NCI-H1105 (cell line): ENCODE results near the gene CTNND2.
A peak's percentile ranks its signal among the peaks of the same experiment; 100 is the strongest.

ENCODE experiments used
- DNase-seq: peaks from one replicate; lab custom pipeline; 2025; lab: John Stamatoyannopoulos, UW

Gene CTNND2, protein sequence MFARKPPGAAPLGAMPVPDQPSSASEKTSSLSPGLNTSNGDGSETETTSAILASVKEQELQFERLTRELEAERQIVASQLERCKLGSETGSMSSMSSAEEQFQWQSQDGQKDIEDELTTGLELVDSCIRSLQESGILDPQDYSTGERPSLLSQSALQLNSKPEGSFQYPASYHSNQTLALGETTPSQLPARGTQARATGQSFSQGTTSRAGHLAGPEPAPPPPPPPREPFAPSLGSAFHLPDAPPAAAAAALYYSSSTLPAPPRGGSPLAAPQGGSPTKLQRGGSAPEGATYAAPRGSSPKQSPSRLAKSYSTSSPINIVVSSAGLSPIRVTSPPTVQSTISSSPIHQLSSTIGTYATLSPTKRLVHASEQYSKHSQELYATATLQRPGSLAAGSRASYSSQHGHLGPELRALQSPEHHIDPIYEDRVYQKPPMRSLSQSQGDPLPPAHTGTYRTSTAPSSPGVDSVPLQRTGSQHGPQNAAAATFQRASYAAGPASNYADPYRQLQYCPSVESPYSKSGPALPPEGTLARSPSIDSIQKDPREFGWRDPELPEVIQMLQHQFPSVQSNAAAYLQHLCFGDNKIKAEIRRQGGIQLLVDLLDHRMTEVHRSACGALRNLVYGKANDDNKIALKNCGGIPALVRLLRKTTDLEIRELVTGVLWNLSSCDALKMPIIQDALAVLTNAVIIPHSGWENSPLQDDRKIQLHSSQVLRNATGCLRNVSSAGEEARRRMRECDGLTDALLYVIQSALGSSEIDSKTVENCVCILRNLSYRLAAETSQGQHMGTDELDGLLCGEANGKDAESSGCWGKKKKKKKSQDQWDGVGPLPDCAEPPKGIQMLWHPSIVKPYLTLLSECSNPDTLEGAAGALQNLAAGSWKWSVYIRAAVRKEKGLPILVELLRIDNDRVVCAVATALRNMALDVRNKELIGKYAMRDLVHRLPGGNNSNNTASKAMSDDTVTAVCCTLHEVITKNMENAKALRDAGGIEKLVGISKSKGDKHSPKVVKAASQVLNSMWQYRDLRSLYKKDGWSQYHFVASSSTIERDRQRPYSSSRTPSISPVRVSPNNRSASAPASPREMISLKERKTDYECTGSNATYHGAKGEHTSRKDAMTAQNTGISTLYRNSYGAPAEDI (N-terminal part only)

GRCh38 chr5:11904265-11904906 is at the start of gene CTNND2:
TSS of gene CTNND2 (minus strand) at chr5:11904446. CDS start at chr5:11903853, 593 bp downstream.
- peak; percentile 62 for DNase-seq

- DNase-seq, result no peak
These were observed 42.1 kb upstream of the CTNND2 start for GRCh38 chr5:11946317-11946716.

DNA sequence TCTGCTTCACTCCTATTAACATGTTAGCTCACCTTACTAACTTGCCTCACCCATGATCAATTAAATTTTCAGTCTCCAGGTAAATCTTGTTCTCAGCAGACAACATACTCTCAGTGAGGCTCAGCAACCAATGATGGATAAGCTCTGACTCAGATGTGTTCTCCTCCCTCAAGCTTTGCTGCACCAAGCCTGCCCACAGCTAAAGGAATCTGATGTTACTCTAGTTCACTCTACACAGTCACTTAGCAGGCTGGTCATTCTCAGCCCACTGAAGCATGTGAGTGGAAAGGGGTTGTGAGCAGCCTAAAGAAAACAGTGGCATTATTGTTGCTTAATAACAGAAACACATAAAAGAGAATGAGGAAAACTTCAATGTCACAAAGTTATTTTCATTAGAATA is 37.3 kb upstream of the CTNND2 start:
- DNase-seq, result no peak

DNA sequence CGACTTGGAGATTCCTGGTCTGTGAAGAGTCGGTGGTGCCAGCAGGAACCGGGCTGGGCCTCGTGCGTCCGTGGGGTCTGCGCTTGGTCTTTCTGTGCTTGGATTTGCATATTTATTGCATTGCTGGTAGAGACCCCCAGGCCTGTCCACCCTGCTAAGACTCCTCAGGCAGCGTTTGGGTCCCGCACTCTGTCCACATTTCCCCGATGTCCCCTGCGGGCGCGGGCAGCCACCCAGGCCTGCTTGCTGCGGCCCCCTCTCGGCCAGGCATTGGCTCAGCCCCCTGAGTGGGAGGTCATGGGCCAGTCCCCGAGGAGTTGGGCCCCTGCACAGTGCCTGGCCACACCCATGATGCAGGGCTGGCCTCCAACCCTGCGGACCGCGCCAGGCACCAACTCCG is 27.4 kb upstream of the CTNND2 start:
- no peak for DNase-seq

- no peak for DNase-seq
These were observed 24.7 kb upstream of the CTNND2 start for GRCh38 chr5:11928909-11929308.

- no peak for DNase-seq
These were observed 21.5 kb upstream of the CTNND2 start for GRCh38 chr5:11925701-11926100.

DNA sequence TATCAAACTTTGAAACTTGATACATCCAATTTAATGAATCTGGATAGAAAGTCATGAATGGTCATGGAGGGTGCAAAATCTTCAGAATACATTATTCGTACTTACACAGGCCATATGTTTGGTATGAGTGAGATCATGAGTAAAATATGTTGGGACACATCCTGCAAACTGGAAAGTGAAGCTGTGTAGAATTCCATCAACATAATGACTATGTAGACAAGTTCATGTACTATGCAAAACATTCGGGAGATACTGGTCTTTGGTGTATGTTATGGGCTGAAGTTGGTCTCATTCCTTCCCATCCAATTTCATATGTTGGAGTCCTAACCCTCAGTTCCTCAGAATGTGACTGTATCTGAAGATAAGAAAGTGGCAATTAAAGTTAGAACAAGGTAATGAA is 18.1 kb upstream of the CTNND2 start:
- no peak for DNase-seq

GRCh38 chr5:11918463-11919045 is 14.3 kb upstream of the CTNND2 start:
- no peak for DNase-seq

GRCh38 chr5:11909471-11909870 is 5.2 kb upstream of the CTNND2 start:
- DNase-seq, result no peak

- no peak for DNase-seq
These were observed 2.3 kb upstream of the CTNND2 start for GRCh38 chr5:11906497-11906896.

DNA sequence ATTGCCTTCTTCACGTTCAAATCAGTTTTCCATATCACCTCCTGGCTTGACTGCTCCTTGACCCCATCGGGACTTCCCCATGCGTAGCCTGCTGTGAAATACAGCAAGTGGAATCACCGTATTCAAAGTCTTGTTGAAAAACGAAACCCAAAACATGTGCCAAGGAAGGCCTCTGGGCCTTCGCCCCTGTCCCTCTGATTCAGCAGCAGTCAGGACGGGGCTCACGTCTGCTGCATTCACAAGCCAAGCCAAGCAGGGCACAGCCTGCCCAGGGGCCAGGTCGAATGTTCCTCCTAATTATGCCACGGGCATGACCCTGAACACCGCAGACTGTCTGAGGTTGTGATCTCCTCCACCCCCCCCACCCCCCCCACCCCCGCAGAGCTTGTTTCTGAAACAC is 960 bp upstream of the CTNND2 start:
- DNase-seq, result no peak

- DNase-seq, result peak; percentile 59
These were observed 507 bp downstream of the CTNND2 start for GRCh38 chr5:11903614-11904264.

GRCh38 chr5:11903121-11903613 is 1.1 kb downstream of the CTNND2 start:
- DNase-seq, result no peak

DNA sequence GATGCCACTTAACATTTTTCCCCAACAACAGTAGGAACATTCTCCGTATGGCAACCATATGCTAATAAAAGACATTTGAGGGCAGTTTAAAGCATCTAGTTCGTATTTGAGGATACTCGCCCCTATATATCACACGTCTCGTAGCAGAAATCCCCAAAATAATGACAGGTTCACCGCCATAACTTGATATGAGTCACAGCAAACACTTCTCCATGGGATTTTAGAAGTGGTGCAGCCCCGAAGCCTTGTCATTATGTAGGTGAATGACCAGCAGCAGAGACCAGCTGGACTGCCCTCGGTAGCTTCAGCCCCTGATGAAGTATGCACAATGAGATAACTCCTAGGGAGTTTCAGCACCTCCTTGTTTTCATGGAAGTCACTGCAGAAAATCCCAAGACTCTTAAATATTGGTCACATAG is 2.0 kb downstream of the CTNND2 start:
- DNase-seq, result no peak

DNA sequence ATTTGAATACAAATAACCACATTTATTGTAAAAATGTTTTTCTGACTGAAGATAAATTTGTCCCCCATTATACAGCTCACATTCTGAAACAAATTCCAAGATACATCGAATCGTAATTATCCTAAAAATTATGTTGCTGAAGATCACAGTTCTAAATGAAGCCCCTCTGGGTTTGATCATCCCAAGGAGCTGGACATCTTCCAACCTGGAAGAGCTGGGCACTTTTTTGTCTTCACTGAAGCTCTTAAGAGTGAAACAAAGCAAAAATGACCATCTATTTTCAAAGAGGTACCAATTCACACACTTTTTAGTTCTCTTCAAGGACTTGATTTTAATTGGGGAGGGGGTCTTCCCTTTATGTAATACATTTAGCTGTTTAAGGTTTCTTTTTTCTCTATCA is 5.5 kb downstream of the CTNND2 start:
- no peak for DNase-seq

GRCh38 chr5:11897781-11898180 is 6.5 kb downstream of the CTNND2 start:
- no peak for DNase-seq

- DNase-seq, result no peak
These were observed 9.3 kb downstream of the CTNND2 start for GRCh38 chr5:11894992-11895391.

DNA sequence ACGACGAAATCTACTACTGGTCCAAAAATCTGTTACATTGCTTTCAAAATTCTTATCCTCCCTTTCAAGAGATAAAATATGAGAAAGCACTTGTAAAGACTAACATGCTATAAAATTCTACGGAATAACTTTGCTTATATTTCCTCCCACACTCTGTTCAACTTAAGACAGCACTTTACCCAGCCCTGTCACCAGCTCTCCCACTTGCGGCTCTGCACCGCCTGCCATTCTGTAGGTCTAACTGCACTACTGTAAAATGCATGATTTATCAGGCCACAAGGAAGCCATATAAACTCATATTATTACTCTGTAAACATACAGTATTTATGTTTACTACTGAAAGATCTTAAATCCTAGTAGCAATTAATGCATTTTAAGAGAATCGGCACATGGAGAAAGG is 11.4 kb downstream of the CTNND2 start:
- DNase-seq, result no peak

DNA sequence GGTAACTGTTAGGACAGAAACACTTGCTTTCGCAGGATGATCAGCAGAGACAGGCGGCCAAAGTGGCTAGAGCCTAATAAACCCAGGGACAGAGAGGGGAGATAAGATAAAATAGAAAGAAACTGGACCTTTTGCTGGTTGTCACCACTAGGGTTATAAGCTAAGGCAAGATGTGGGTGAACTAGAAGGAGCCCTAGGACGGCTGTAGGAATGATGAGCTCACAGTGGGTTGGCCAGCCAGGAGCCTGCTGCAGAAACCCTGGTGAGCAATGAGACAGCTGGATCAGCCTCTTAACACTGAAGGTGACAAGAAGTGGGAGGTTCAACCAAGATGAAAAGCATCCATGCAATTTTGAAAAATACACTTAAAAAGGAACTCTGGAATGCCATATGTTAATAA is 13.5 kb downstream of the CTNND2 start:
- no peak for DNase-seq

DNA sequence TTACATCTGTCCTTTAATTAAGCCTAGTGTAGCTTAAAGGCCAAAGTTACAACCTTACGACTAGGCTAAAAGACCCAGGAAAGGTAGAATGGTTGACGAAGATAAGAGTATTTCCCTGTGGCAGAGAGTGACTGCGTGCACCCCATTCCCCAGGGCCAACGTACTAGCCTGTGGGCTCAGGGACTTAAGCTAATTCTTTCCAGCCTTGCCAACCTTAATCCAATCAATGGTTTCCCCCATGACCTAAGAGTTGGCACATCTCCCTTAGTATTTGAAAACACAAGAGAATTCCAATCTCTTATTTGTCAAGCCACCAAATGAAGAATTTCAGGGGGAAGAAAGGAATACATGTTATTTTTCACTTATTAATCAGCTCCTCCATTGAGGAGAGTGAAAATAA is 16.0 kb downstream of the CTNND2 start:
- DNase-seq, result no peak

DNA sequence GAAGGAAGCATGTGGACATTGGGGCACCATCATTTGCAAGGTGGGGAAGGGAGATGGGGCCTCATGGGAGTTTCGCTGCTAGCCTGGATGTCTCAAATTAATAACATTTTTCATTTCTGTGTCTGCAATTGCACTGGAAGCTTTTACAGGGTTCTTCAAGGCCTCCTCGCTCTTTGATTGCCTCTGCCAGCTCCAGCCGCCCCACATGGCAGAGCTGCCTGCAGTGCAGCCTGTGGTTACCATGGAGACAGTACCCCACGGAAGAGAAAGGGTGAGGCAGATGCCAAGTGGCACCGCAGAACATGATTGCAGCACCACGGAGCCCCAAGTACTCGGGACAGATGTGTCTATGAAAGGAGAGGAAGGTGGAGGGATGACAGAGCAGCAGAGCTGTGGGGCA is 25.4 kb downstream of the CTNND2 start:
- peak; percentile 9 for DNase-seq
